Activated T-helper 17 cell treated with anti-CD3 and anti-CD28 coated beads, Interleukin-2, amount 50 U/mL, for 72 hours (primary cell): ENCODE results near the gene AMIGO1. TPM values are rescaled to one million over a fixed set of nuclear protein-coding genes. Genes with fewer than 3 reads are reported as not detected.
A peak's percentile ranks its signal among the peaks of the same experiment; 100 is the strongest.
"Not testable (repeated sequence)": the region's sequence is repeated elsewhere in the genome, so short reads cannot be mapped to it uniquely, and the experiment has no call there.

ENCODE experiments used
- ATAC-seq: fragments of 150-1000 bp; cut with Tn5 transposase; replicated peaks from 2 replicates; pipeline ENCODE4 v1.10.0; 2021; ENCODE audit warnings: mild to moderate bottlenecking, moderate library complexity
- H3K27ac Mint-ChIP-seq: one replicate; pipeline ENCODE4 v1.8.0; 2022; ENCODE audit warnings: mixed read lengths
- H3K27me3 Mint-ChIP-seq: one replicate; pipeline ENCODE4 v1.8.0; 2022; ENCODE audit warnings: mixed read lengths
- H3K36me3 Mint-ChIP-seq: one replicate; pipeline ENCODE4 v1.8.0; 2022; ENCODE audit warnings: low read depth, mild to moderate bottlenecking, mixed read lengths
- H3K4me1 Mint-ChIP-seq: one replicate; pipeline ENCODE4 v1.8.0; 2022; ENCODE audit warnings: mixed read lengths
- H3K4me3 Mint-ChIP-seq: one replicate; pipeline ENCODE4 v1.8.0; 2022; ENCODE audit warnings: mild to moderate bottlenecking, mixed read lengths
- H3K9me3 Mint-ChIP-seq: one replicate; pipeline ENCODE4 v1.8.0; 2022; ENCODE audit warnings: mixed read lengths
- total RNA-seq, 2 donors: library from RNA; stranded (reverse); gene quantifications; one replicate each; pipeline ENCODE4 v1.2.3, GENCODE V29; 2022

Gene AMIGO1
- total RNA-seq, 2 donors from 2014 or later, result 1.1 to 1.2 TPM

GRCh38 chr1:109476825-109477224 is 32.7 kb downstream of the AMIGO1 start:
- H3K4me1 Mint-ChIP-seq, result peaks cover 6% of the 10 kb centered on the region
- no peaks in the 10 kb centered on the region for H3K9me3 Mint-ChIP-seq
- no peak for ATAC-seq
- H3K36me3 Mint-ChIP-seq, result no peaks in the 10 kb centered on the region
- H3K27me3 Mint-ChIP-seq, result peaks cover 15% of the 10 kb centered on the region
- H3K27ac Mint-ChIP-seq, result no peak overlapping the region
- H3K4me3 Mint-ChIP-seq, result no peak overlapping the region

DNA sequence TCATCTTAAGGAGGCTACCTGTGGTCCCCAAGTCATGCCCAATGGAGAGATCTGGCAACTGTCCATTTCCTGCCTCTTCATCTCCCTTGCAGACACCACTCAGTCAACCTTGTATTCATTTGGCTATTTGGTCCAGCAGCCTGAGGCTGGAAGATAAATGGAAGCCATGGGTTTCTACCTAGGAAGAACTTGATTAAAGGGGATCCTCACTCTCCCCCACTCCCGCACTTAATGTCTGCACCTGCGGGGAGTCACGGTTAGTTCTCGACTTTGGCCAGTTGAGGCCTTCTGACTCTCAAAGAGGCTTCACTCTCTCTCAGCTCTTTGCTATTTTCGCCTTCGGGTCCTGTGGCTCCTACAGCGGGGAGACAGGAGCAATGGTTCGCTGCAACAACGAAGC is 34.3 kb downstream of the AMIGO1 start:
- H3K36me3 Mint-ChIP-seq, result no peaks in the 10 kb centered on the region
- ATAC-seq, result no peak
- peaks cover 25% of the 10 kb centered on the region for H3K27me3 Mint-ChIP-seq
- H3K27ac Mint-ChIP-seq, result no peak overlapping the region
- H3K9me3 Mint-ChIP-seq, result no peaks in the 10 kb centered on the region
- no peak overlapping the region for H3K4me3 Mint-ChIP-seq
- peaks cover 6% of the 10 kb centered on the region for H3K4me1 Mint-ChIP-seq

DNA sequence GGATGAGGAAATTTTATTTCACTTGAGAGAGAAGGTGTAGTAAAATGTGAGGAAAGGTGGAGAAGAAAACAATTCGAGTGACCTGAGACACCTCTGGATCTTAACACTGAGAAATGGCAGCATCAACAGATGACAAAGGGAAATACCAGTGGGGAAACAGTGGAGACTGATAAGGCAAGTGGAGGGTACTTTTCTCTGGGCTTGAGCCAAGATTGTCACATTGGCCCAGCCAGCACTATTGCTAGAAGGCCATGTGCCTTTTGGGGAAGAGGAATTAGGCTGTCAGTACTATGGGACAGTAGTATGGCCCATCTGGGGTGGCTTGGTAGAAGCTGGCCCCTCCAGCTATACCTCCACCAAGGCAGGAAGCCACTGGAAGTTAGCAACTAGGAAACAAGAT is 34.8 kb downstream of the AMIGO1 start:
- peaks cover 6% of the 10 kb centered on the region for H3K4me1 Mint-ChIP-seq
- no peak for ATAC-seq
- H3K27me3 Mint-ChIP-seq, result peaks cover 25% of the 10 kb centered on the region
- no peaks in the 10 kb centered on the region for H3K9me3 Mint-ChIP-seq
- H3K4me3 Mint-ChIP-seq, result no peak overlapping the region
- no peaks in the 10 kb centered on the region for H3K36me3 Mint-ChIP-seq
- no peak overlapping the region for H3K27ac Mint-ChIP-seq

DNA sequence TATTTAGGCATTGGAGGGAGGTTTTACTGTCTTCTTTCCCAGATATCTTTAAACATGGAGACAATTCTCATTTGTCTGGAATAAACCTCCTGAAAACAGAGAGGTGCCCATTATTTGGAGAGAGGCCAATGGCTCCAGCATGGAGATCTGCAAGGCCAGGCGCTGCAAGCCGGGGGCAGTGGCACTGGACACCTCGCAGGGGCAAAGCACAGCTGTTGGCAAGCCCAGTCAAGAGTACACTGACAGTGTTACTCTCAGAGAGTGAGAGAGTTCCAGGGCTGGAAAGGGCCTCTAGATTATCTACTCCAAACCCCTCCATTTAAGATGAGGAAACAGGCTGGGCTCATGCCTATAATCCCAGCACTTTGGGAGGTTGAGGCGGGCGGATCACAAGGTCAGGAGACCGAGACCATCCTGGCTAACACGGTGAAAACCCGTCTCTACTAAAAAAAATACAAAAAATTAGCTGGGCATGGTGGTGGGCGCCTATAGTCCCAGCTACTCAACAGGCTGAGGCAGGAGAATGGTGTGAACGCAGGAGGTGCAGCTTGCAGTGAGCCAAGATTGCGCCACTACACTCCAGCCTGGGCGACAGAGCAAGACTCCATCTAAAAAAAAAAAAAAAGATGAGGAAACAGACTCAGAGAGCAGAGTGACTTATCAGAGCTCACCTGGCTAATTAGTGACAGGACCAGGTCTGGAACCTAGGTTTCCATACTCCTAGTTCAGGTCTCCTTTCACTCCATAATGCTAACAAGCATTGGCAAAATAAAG is 36.1 kb downstream of the AMIGO1 start:
- H3K4me3 Mint-ChIP-seq, H3K27ac Mint-ChIP-seq, H3K4me1 Mint-ChIP-seq, H3K9me3 Mint-ChIP-seq, H3K36me3 Mint-ChIP-seq, ATAC-seq: not testable (repeated sequence)
- H3K27me3 Mint-ChIP-seq, result peaks cover 25% of the 10 kb centered on the region

DNA sequence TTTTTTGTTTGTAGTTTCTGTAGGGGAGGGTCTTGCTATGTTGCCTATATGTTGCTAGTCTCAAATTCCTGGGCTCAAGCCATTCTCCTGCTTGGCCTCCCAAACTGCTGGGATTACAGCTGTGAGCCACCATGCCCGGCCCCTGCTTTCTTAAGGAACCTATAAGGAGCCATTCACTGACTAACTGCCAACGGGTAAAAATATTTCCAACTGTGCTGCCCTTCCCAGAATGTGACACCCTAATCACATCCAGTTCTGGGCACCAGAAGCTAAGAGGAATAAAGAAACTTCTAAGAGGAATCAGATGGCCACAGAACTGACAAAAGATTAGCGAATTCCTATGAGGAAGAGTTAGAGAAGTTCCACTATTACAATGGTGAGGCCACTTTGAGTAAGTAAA is 36.7 kb downstream of the AMIGO1 start:
- no peaks in the 10 kb centered on the region for H3K36me3 Mint-ChIP-seq
- H3K9me3 Mint-ChIP-seq, result no peaks in the 10 kb centered on the region
- H3K27me3 Mint-ChIP-seq, result peaks cover 31% of the 10 kb centered on the region
- ATAC-seq, result no peak
- H3K4me3 Mint-ChIP-seq, result no peak overlapping the region
- no peaks in the 10 kb centered on the region for H3K4me1 Mint-ChIP-seq
- H3K27ac Mint-ChIP-seq, result no peak overlapping the region

DNA sequence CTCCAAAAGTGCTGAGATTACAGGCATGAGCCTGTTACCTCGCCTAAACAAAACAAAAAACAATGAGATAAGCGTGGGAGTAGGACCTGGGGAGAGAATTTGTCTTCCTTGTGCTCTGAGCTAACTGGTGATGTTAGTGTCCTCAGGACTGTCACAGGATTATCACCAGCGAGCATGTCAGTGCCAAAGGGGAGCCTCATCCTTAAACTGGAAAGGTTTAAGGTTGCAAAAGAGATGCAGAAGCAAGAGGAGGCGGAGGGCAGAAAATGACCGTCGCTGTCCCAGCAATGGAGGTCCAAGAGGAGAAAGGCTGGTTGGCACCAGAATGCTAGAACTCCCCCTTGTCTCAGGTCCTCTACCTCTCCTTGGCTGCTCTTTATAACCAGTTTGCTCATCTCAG is 39.3 kb downstream of the AMIGO1 start:
- no peaks in the 10 kb centered on the region for H3K36me3 Mint-ChIP-seq
- no peaks in the 10 kb centered on the region for H3K9me3 Mint-ChIP-seq
- H3K27me3 Mint-ChIP-seq, result peaks cover 31% of the 10 kb centered on the region
- ATAC-seq, result no peak
- H3K4me3 Mint-ChIP-seq, result no peak overlapping the region
- H3K27ac Mint-ChIP-seq, result no peak overlapping the region
- H3K4me1 Mint-ChIP-seq, result no peaks in the 10 kb centered on the region

GRCh38 chr1:109468903-109469302 is 40.6 kb downstream of the AMIGO1 start:
- H3K9me3 Mint-ChIP-seq, result no peaks in the 10 kb centered on the region
- ATAC-seq, result no peak
- peaks cover 43% of the 10 kb centered on the region for H3K27me3 Mint-ChIP-seq
- no peak overlapping the region for H3K4me3 Mint-ChIP-seq
- H3K27ac Mint-ChIP-seq, result no peak overlapping the region
- H3K4me1 Mint-ChIP-seq, result no peaks in the 10 kb centered on the region
- H3K36me3 Mint-ChIP-seq, result no peaks in the 10 kb centered on the region

GRCh38 chr1:109468061-109468460 is 41.5 kb downstream of the AMIGO1 start:
- H3K4me1 Mint-ChIP-seq, result no peaks in the 10 kb centered on the region
- no peaks in the 10 kb centered on the region for H3K9me3 Mint-ChIP-seq
- no peak overlapping the region for H3K4me3 Mint-ChIP-seq
- no peak for ATAC-seq
- no peaks in the 10 kb centered on the region for H3K36me3 Mint-ChIP-seq
- H3K27ac Mint-ChIP-seq, result no peak overlapping the region
- H3K27me3 Mint-ChIP-seq, result peaks cover 44% of the 10 kb centered on the region

DNA sequence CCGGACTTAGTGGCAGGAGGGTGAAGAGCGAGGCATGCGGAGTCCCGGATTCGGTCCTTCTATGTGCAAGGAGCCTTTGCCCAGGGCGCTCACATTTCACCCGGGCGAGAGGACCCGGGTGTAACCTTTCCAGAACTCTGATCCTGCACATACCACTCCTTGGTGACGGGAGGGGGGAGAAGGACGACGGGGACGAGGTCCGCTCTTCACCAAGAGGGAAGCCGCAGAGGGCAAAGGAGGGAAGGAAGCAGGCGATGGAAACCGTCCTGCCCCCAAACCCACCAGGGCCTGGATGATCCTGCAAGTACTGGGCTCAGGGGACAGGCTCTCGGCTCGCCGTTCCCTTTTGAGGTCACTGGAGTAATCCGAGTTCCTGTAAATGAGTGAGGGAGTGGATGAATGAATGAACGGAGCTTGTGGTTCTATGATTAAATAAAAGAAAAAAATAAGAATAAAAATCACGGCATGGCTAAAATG is 42.2 kb downstream of the AMIGO1 start:
- Mint-ChIP-seq H3K4me3 (no peak overlapping the region), H3K27ac (no peak overlapping the region), H3K9me3 (no peaks in the 10 kb centered on the region), H3K36me3 (no peaks in the 10 kb centered on the region), H3K4me1 (no peaks in the 10 kb centered on the region), H3K27me3 (peaks cover 44% of the 10 kb centered on the region)
- ATAC-seq, result no peak

- peak within 1 kb of the TSS; percentile 61 for H3K4me3 Mint-ChIP-seq
- no peaks in the 10 kb centered on the region for H3K36me3 Mint-ChIP-seq
- H3K9me3 Mint-ChIP-seq, result no peaks in the 10 kb centered on the region
- ATAC-seq, result peak; percentile 58
- no peaks in the 10 kb centered on the region for H3K4me1 Mint-ChIP-seq
- H3K27ac Mint-ChIP-seq, result no peak within 1 kb of the TSS
- peaks cover 44% of the 10 kb centered on the region for H3K27me3 Mint-ChIP-seq
Observed at GRCh38 chr1:109466452-109467300, 42.9 kb downstream of the AMIGO1 start, which contains the start of gene SYPL2. Gene SYPL2 (plus strand): TSS chr1:109466546. CDS start chr1:109466844, 298 bp downstream.

DNA sequence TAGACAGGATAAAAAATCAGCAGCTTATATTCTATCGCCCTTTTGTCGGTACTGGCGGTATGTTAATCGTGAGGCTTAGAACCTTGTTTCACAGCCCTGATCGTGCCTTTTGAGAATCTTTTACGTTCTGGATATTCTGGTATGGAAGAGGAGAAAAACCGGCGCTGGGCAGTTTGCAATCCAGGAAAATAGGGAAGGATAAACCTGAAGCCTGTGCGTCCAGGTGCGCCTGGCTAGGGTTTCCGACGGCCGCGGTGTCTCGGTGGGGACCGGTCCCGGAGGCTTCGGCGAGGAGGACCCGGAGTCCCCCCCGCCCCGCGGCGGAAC is 43.4 kb downstream of the AMIGO1 start:
- no peak for ATAC-seq
- no peaks in the 10 kb centered on the region for H3K4me1 Mint-ChIP-seq
- peak overlapping the region; percentile 61 for H3K4me3 Mint-ChIP-seq
- no peak overlapping the region for H3K27ac Mint-ChIP-seq
- H3K36me3 Mint-ChIP-seq, result no peaks in the 10 kb centered on the region
- no peaks in the 10 kb centered on the region for H3K9me3 Mint-ChIP-seq
- peaks cover 46% of the 10 kb centered on the region for H3K27me3 Mint-ChIP-seq

DNA sequence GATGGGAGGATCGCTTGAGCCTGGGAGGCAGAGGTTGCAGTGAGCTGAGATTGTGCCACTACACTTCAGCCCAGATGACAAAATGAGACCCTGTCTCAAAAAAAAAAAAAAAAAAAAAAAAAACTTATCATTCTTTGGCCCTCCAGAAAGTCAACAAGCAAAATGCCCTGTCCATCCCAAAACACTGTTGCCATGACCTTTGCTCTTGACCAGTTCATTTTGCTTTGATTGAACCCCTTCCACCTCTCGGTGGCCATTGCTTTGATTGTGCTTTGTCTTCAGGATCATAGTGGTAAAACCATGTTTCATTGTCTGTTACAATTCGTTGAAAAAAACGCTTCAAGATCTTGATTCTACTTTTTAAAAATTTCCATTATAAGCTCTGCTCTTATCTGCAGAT is 51.7 kb downstream of the AMIGO1 start:
- Mint-ChIP-seq H3K4me3 (no peak overlapping the region), H3K9me3 (peaks cover 10% of the 10 kb centered on the region), H3K27me3 (peaks cover 29% of the 10 kb centered on the region), H3K36me3 (no peaks in the 10 kb centered on the region), H3K4me1 (no peaks in the 10 kb centered on the region), H3K27ac (no peak overlapping the region)
- no peak for ATAC-seq

GRCh38 chr1:109454497-109455133 is 54.9 kb downstream of the AMIGO1 start:
- no peak for ATAC-seq
- H3K4me1 Mint-ChIP-seq, result no peaks in the 10 kb centered on the region
- peaks cover 10% of the 10 kb centered on the region for H3K9me3 Mint-ChIP-seq
- H3K4me3 Mint-ChIP-seq, result no peak overlapping the region
- H3K27me3 Mint-ChIP-seq, result peaks cover 30% of the 10 kb centered on the region
- no peaks in the 10 kb centered on the region for H3K36me3 Mint-ChIP-seq
- no peak overlapping the region for H3K27ac Mint-ChIP-seq
